Amygdala (tissue), 56 donors: ENCODE data around the gene PAK5.

Experiments
- DNase-seq, 56 donors: peaks; one replicate each; lab custom pipeline; 2025; lab: John Stamatoyannopoulos, UW

Gene PAK5

GRCh38 chr20:9534025-9534424, 304.9 kb downstream of the PAK5 start:
- DNase-seq: no peak

- DNase-seq: no peak
Measured at GRCh38 chr20:9532069-9532838, 306.6 kb downstream of the PAK5 start.

GRCh38 chr20:9531581-9531980, 307.3 kb downstream of the PAK5 start:
- DNase-seq: no peak

- DNase-seq: no peak
Measured at GRCh38 chr20:9523636-9524035, 315.2 kb downstream of the PAK5 start.

- no peak for DNase-seq
Measured at GRCh38 chr20:9520086-9520485, 318.8 kb downstream of the PAK5 start.

GRCh38 chr20:9518576-9519175, 320.2 kb downstream of the PAK5 start:
- DNase-seq: no peak

GRCh38 chr20:9517297-9518162, 321.3 kb downstream of the PAK5 start:
- peak in 1 of 56 donors; percentile 4 for DNase-seq

GRCh38 chr20:9516234-9516871, 322.5 kb downstream of the PAK5 start:
- DNase-seq: peak in 9 of 56 donors; percentile 18 to 42 (median 30)

GRCh38 chr20:9515741-9516233, 323.1 kb downstream of the PAK5 start:
- peak in 4 of 56 donors; percentile 18 to 30 (median 24) for DNase-seq

- DNase-seq: peak in 3 of 56 donors; percentile 6 to 18 (median 12)
Measured at GRCh38 chr20:9515214-9515585, 323.7 kb downstream of the PAK5 start.

- peak in 31 of 56 donors; percentile 22 to 66 (median 40) for DNase-seq
Measured at GRCh38 chr20:9514461-9515213, 324.2 kb downstream of the PAK5 start, which contains the start of gene LAMP5. TSS of gene LAMP5 (plus strand) at chr20:9514590. CDS start at chr20:9514853, 263 bp downstream.

- DNase-seq: peak in 1 of 56 donors; percentile 33
Measured at GRCh38 chr20:9514072-9514460, 324.8 kb downstream of the PAK5 start.

GRCh38 chr20:9510911-9511310, 328.0 kb downstream of the PAK5 start:
- DNase-seq: no peak

- no peak for DNase-seq
Measured at GRCh38 chr20:9509246-9509645, 329.6 kb downstream of the PAK5 start.

- DNase-seq: no peak
Measured at GRCh38 chr20:9508696-9509178, 330.1 kb downstream of the PAK5 start.

- no peak for DNase-seq
Measured at GRCh38 chr20:9508240-9508661, 330.6 kb downstream of the PAK5 start.

- no peak for DNase-seq
Measured at GRCh38 chr20:9507544-9508239, 331.2 kb downstream of the PAK5 start.

GRCh38 chr20:9506964-9507369, 331.9 kb downstream of the PAK5 start:
- DNase-seq: peak in 2 of 56 donors; percentile 10 to 31
